T-helper 17 cell (primary cell): Measurements from ENCODE around the gene TTLL10. TPM values are rescaled to one million over a fixed set of nuclear protein-coding genes. Genes with fewer than 3 reads are reported as not detected.
"Not testable (repeated sequence)": the region's sequence is repeated elsewhere in the genome, so short reads cannot be mapped to it uniquely, and the experiment has no call there.

Experiments
- ATAC-seq: fragments of 150-1000 bp; cut with Tn5 transposase; 2 replicates; pipeline ENCODE4 v1.10.0; 2021; ENCODE audit warnings: mild to moderate bottlenecking, moderate library complexity
- DNase-seq, 3 donors: peaks; one replicate each; pipeline versions ENCODE4 v3.0.0 to v3.0.0-alpha.2; 2020 to 2021
- H3K9me3 ChIP-seq: one replicate; pipeline ENCODE4 v1.7.0; 2013; ENCODE audit warnings: low read length, mild to moderate bottlenecking; ENCODE audit not compliant: control insufficient read depth, poor library complexity, severe bottlenecking
- H3K27ac Mint-ChIP-seq: one replicate; pipeline ENCODE4 v1.8.0; 2022; ENCODE audit warnings: mild to moderate bottlenecking, moderate library complexity, mixed read lengths
- H3K27me3 Mint-ChIP-seq: one replicate; pipeline ENCODE4 v1.8.0; 2022; ENCODE audit warnings: mixed read lengths
- H3K36me3 Mint-ChIP-seq: one replicate; pipeline ENCODE4 v1.8.0; 2022; ENCODE audit warnings: low read depth, mixed read lengths
- H3K4me1 Mint-ChIP-seq: one replicate; pipeline ENCODE4 v1.8.0; 2022; ENCODE audit warnings: mild to moderate bottlenecking, mixed read lengths
- H3K4me3 Mint-ChIP-seq: one replicate; pipeline ENCODE4 v1.8.0; 2022; ENCODE audit warnings: mild to moderate bottlenecking, moderate library complexity, mixed read lengths
- total RNA-seq, 4 donors: library from RNA in 2 of 4; stranded (reverse) in 2 of 4; gene quantifications; one replicate each; pipeline ENCODE4 v1.2.3 and lab custom pipeline; 2022 to 2026

TTLL10 gene
- total RNA-seq, 2 donors from 2014 or later, result 0.86 to 2.5 TPM

DNA sequence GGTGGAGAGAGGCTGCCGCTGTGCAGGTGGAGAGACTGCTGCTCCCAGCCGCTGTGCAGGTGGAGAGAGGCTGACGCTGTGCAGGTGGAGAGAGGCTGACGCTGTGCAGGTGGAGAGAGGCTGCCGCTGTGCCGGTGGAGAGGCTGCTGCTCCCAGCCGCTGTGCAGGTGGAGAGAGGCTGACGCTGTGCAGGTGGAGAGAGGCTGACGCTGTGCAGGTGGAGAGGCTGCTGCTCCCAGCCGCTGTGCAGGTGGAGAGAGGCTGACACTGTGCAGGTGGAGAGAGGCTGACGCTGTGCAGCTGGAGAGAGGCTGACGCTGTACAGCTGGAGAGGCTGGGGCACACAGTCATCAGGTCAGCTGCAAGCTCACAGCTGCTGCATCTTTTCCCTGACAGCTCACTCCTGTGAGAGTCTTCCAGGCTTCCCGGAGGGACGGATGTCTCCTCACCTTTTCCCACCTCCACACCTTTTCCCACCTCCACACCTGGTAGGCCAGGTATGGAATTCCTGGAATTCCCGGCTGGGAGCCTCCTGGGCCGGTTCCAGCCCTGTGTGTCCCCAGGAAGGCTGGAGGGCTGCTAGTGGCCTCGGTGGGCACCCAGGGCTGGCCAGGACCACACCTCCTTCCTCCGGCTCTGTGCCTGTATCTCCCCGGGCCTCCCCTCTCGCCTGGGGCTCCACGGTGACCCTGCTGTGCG is 2.5 kb downstream of the TTLL10 start:
- not testable (repeated sequence) for ATAC-seq, H3K9me3 ChIP-seq, H3K36me3 Mint-ChIP-seq, H3K27me3 Mint-ChIP-seq
- Mint-ChIP-seq H3K4me3 (peak overlapping the region; percentile 52), H3K27ac (peak overlapping the region; percentile 80), H3K4me1 (peaks cover 20% of the 10 kb centered on the region)
- peak in 1 of 3 donors; percentile 3 for DNase-seq

DNA sequence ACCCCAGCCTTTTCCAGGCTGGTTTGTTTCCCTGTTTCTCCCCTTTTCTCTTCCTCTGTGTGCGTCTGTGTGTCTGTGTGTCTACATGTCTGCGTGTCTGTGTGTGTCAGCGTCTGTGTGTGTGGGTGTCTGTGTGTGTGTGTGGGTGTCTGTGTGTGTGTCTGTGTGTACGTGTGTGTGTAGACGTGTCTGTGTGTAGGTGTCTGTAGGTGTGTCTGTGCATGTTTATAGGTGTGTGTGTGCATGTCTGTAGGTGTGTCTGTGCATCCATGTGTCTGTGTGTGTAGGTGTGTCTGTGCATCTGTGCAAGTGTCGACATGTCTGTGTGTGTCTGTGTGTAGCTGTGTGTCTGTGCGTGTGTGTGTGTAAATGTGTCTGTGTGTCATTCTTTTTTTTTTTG is 3.3 kb downstream of the TTLL10 start:
- Mint-ChIP-seq H3K4me3 (no peak overlapping the region), H3K27ac (peak overlapping the region; percentile 80), H3K27me3 (peaks cover 9% of the 10 kb centered on the region), H3K4me1 (peaks cover 19% of the 10 kb centered on the region), H3K36me3 (peaks cover 5% of the 10 kb centered on the region)
- DNase-seq (peak in 1 of 3 donors; percentile 3), ATAC-seq (no peak)
- no peaks in the 10 kb centered on the region for H3K9me3 ChIP-seq

GRCh38 chr1:1177452-1178206 is 3.9 kb downstream of the TTLL10 start:
- DNase-seq, result no peak
- Mint-ChIP-seq H3K36me3 (peaks cover 5% of the 10 kb centered on the region), H3K4me1 (peaks cover 20% of the 10 kb centered on the region), H3K4me3 (no peak overlapping the region), H3K27ac (peak overlapping the region; percentile 80), H3K27me3 (peaks cover 9% of the 10 kb centered on the region)
- ATAC-seq, result no peak
- H3K9me3 ChIP-seq, result no peaks in the 10 kb centered on the region

DNA sequence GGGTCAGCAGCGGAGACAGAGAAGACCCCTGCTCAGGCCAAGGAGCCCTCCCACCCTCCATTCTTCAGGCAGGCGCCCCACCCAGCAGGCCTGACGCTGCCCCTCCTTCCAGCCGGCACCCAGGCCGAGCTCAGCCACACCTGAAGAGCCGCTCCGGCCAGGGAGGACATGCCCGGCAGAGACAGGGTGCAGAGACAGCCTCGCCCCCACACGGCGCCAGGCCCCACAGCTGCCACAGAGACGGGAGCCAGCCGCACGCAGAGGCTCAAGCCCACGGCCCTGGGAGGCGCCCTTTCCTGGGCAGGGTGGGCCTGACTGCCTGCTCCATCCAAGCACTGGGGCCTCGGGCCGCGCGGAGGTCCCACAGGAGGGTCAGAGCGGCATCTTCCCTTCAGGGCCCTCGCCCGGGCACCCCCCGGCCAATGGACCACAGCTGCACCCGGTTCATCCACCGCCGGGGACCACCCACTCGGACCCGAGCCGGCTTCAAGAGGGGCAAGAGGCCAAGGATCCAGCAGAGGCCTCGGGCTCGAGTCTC is 5.2 kb downstream of the TTLL10 start:
- Mint-ChIP-seq H3K4me1 (peaks cover 25% of the 10 kb centered on the region), H3K27ac (no peak overlapping the region), H3K4me3 (no peak overlapping the region), H3K36me3 (peaks cover 5% of the 10 kb centered on the region), H3K27me3 (peaks cover 9% of the 10 kb centered on the region)
- H3K9me3 ChIP-seq, result no peaks in the 10 kb centered on the region
- ATAC-seq, result no peak
- DNase-seq, result peak in 2 of 3 donors; percentile 3 to 8

GRCh38 chr1:1179346-1179982 is 5.8 kb downstream of the TTLL10 start:
- Mint-ChIP-seq H3K4me1 (peaks cover 25% of the 10 kb centered on the region), H3K27ac (no peak overlapping the region), H3K27me3 (peaks cover 9% of the 10 kb centered on the region), H3K4me3 (no peak overlapping the region), H3K36me3 (peaks cover 5% of the 10 kb centered on the region)
- ATAC-seq (no peak), DNase-seq (peak in 1 of 3 donors; percentile 2)
- H3K9me3 ChIP-seq, result no peaks in the 10 kb centered on the region

DNA sequence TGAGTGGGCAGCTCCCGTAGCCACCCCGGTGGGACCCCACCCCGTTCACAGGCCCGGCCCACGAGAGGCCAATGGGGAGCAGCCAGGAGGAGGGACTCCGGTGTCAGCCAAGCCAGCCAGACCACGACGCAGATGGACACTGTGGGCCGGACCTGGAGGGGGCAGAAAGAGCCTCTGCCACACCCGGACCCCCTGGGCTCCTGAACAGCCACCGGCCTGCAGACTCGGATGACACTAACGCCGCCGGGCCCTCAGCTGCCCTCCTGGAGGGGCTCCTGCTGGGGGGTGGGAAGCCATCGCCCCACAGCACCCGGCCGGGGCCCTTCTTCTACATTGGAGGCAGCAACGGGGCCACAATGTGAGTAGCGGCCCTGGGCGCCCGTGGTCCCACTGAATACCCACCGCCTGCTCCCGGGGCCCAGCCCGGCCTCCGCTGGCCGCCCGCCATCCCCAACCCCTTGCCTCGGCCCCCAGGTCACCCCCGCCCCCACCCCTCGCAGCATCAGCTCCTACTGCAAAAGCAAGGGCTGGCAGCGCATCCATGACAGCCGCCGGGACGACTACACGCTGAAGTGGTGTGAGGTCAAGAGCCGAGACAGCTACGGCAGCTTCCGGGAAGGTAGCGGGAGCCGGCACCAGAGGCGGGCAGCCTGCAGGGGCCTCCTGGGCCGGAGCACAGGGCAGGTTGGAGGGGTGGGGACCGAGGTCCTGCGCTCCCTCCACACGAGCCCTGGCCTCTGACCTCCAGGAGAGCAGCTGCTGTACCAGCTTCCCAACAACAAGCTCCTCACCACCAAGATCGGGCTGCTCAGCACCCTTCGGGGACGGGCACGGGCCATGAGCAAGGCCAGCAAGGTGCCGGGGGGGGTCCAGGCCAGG is 6.5 kb downstream of the TTLL10 start:
- Mint-ChIP-seq H3K27ac (no peak overlapping the region), H3K36me3 (peaks cover 5% of the 10 kb centered on the region), H3K4me1 (peaks cover 25% of the 10 kb centered on the region), H3K27me3 (peaks cover 9% of the 10 kb centered on the region), H3K4me3 (no peak overlapping the region)
- ATAC-seq, result no peak
- H3K9me3 ChIP-seq, result no peaks in the 10 kb centered on the region
- peak; percentile 3 to 9 (median 6) for DNase-seq

DNA sequence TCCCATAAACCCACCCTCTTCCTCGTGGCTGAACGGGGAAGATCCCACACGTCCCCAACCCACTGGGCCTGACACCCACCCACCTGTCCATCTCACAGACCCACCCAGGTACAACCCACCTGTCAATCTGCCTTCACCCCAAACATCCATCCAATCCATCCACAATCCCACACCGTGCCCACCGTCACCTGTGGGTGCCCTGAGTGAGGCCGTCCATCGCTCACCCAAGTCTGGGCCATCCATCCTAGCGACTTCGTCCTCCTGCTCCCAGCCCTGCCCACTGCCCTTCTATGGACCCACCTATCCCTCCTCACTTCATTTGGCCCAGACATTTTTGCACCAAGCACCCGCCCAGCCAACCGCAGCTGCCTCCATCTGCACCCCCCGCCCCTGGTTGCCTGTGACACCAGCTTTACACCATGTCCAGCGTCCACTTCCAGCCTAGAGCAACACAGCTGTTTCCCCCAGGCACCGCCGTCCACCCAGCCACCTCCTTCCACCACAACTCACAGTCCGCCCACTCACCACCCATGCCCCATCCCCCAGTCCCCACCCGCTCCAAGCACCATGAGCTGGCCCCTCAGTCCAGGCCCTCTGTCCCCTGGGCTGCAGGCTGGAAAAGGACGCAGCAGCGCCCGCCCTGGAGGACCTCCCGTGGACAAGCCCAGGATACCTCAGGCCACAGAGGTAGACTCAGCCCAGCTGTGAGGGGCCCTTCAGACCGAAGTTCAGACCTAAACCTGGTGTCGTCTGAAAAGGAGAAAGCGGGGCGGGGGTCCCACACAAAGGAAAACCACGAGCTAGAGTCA is 7.7 kb downstream of the TTLL10 start:
- Mint-ChIP-seq H3K27me3 (peaks cover 9% of the 10 kb centered on the region), H3K4me1 (peaks cover 22% of the 10 kb centered on the region), H3K27ac (peak overlapping the region; percentile 57), H3K4me3 (peak overlapping the region; percentile 62), H3K36me3 (peaks cover 5% of the 10 kb centered on the region)
- ATAC-seq, result no peak
- no peaks in the 10 kb centered on the region for H3K9me3 ChIP-seq
- DNase-seq, result peak in 1 of 3 donors; percentile 7

- H3K4me1 Mint-ChIP-seq, result peaks cover 17% of the 10 kb centered on the region
- peak overlapping the region; percentile 62 for H3K4me3 Mint-ChIP-seq
- H3K27ac Mint-ChIP-seq, result peak overlapping the region; percentile 57
- ATAC-seq (no peak), DNase-seq (no peak)
- H3K27me3 Mint-ChIP-seq, result peaks cover 6% of the 10 kb centered on the region
- peaks cover 3% of the 10 kb centered on the region for H3K36me3 Mint-ChIP-seq
- no peaks in the 10 kb centered on the region for H3K9me3 ChIP-seq
These were observed 8.3 kb downstream of the TTLL10 start for GRCh38 chr1:1181938-1182410.

GRCh38 chr1:1182491-1183220 is 9.0 kb downstream of the TTLL10 start:
- DNase-seq (peak in 2 of 3 donors; percentile 4 to 9), ATAC-seq (peak; percentile 39)
- peak overlapping the region; percentile 57 for H3K27ac Mint-ChIP-seq
- peaks cover 4% of the 10 kb centered on the region for H3K27me3 Mint-ChIP-seq
- peaks cover 15% of the 10 kb centered on the region for H3K4me1 Mint-ChIP-seq
- peaks cover 2% of the 10 kb centered on the region for H3K36me3 Mint-ChIP-seq
- H3K9me3 ChIP-seq, result no peaks in the 10 kb centered on the region
- H3K4me3 Mint-ChIP-seq, result peak overlapping the region; percentile 62

DNA sequence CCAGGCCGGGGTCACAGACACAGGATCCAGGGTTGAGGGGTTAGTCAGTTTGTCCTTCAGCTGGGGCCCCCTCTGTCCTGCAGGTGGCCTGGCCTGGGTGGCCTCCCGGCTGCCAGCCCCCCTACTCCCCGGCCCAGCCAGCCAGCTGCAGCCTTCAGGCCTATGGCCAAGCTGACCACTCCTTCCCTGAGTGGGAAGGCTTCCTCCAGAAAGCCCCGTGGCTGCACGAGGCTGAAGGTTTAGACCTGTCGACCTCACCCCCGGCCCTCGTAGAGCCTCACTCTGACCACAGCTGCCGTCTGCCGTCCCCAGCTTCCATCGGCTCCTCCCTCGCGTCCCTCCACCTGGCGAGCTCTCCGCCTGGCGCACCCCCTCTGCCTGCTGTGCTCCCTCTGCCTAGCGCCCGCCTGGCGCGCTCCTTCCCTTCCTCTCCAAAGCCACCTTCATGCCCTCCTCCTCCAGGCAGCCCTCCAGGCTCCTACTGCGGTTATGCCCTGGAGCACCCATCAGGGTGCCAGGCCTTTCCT is 9.6 kb downstream of the TTLL10 start:
- peak overlapping the region; percentile 14 for H3K27ac Mint-ChIP-seq
- peaks cover 4% of the 10 kb centered on the region for H3K27me3 Mint-ChIP-seq
- peak in 2 of 3 donors; percentile 4 to 6 for DNase-seq
- peaks cover 2% of the 10 kb centered on the region for H3K36me3 Mint-ChIP-seq
- no peaks in the 10 kb centered on the region for H3K9me3 ChIP-seq
- peak overlapping the region; percentile 67 for H3K4me3 Mint-ChIP-seq
- H3K4me1 Mint-ChIP-seq, result peaks cover 15% of the 10 kb centered on the region
- no peak for ATAC-seq
